Measurements from ENCODE around the gene CAMK1. TPM values are rescaled to one million over a fixed set of nuclear protein-coding genes. Genes with fewer than 3 reads are reported as not detected.
A peak's percentile ranks its signal among the peaks of the same experiment; 100 is the strongest.

CAMK1 gene
- total RNA-seq, 1 donor from 2014 or later: 35.7 TPM

DNA sequence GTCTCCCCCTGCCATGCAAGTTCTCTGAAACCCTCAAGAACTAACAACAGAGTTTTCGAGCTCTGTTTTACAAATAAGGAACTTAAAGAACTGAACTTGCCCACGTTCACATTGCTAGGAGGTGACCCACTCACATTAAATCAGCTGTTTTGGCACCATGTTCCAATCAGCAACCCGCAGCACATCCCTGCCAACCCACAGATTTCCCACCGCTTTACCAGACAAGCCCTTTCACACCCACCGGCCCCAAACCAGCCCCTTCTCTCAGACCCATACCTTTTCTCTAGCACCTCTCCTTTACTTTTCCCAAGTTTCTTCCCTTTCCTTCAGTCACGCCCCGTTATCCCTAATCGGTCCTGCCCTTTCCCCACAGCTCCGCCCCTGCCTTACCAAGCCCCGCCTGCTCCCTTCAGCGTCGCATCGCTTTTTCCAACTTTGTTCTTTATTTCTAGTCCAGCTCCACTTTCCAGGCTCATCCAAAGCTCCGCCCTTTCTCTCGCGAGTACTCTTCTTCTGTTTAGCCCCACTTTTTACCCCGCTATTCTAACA is 39.0 kb downstream of the CAMK1 start:
- no peak for TF ChIP-seq CTCF (IDR thresholded peaks at IDR 0.05)
- Histone ChIP-seq H3K4me1 (peaks cover 29% of the 10 kb centered on the region), H3K27ac (peak overlapping the region; percentile 99), H3K4me3 (peak overlapping the region; percentile 78), H3K27me3 (no peaks in the 10 kb centered on the region), H3K36me3 (peaks cover 18% of the 10 kb centered on the region), H3K9me3 (no peaks in the 10 kb centered on the region)
- ATAC-seq (peak; percentile 62), DNase-seq (no peak)
- intact Hi-C loops (cut with DNase I): no loop called here

GRCh38 chr3:9729419-9729818 is 40.3 kb downstream of the CAMK1 start:
- peaks cover 23% of the 10 kb centered on the region for H3K4me1 ChIP-seq
- intact Hi-C loops (cut with DNase I): no loop called here
- ATAC-seq: no peak
- TF ChIP-seq CTCF (IDR thresholded peaks at IDR 0.05): no peak
- no peak for DNase-seq
- peaks cover 5% of the 10 kb centered on the region for H3K36me3 ChIP-seq
- H3K27me3 ChIP-seq: no peaks in the 10 kb centered on the region
- no peak overlapping the region for H3K27ac ChIP-seq
- H3K4me3 ChIP-seq: no peak overlapping the region
- H3K9me3 ChIP-seq: no peaks in the 10 kb centered on the region

DNA sequence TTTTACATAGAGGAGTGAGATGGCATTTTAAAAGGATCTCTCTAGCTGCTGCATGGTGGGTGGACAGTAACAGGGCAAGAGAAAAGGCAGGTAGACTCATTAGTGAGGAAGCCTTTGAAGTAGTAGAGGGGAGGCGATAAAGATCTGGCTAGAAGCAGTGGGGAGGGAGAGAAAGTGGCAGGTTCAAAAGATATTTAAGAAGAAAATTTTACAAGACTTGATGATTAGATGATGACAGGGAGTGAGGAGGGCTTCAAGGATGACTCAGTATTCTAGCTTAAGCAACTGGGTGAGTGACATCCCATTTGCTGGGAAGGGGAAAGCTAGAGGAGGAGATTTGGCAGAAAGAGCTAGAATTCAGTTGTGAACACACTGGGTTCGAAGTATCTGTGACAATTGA is 42.0 kb downstream of the CAMK1 start:
- Histone ChIP-seq H3K27me3 (no peaks in the 10 kb centered on the region), H3K27ac (no peak overlapping the region), H3K4me1 (peaks cover 13% of the 10 kb centered on the region), H3K9me3 (no peaks in the 10 kb centered on the region), H3K4me3 (no peak overlapping the region), H3K36me3 (no peaks in the 10 kb centered on the region)
- ATAC-seq: no peak
- TF ChIP-seq CTCF (IDR thresholded peaks at IDR 0.05): no peak
- intact Hi-C loops (cut with DNase I): no loop called here
- DNase-seq: no peak

DNA sequence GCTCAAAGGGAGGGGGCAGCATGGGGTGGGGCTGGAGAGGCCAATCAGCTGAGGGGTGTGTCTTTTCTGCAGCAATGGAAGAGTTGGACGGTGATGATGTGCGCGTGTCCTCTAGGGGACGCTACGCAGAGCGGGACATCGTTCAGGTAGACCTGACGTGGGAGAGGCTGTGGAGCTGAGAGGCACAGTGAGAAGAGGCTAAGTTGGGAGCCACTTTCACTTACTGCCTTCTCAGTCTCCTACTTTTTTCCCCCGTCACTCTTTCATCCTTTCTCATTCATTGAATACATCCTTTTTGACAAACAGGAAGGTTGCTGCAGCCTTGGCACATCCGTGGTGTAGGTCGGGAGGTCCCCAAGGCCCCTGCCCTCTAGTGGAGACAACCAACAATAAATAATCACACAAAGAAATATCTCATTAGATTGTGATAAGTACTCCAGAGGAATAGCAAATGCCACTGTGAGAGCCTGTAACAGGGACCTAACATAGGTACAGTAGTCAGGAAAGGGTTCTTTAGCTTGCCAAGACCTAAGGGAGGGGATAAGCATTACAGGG is 42.6 kb downstream of the CAMK1 start:
- Histone ChIP-seq H3K27ac (no peak overlapping the region), H3K36me3 (no peaks in the 10 kb centered on the region), H3K4me1 (peaks cover 8% of the 10 kb centered on the region), H3K4me3 (no peak overlapping the region), H3K27me3 (no peaks in the 10 kb centered on the region), H3K9me3 (no peaks in the 10 kb centered on the region)
- intact Hi-C loops (cut with DNase I): no loop called here
- peak; percentile 21 for TF ChIP-seq CTCF (IDR thresholded peaks at IDR 0.05)
- DNase-seq (no peak), ATAC-seq (no peak)

DNA sequence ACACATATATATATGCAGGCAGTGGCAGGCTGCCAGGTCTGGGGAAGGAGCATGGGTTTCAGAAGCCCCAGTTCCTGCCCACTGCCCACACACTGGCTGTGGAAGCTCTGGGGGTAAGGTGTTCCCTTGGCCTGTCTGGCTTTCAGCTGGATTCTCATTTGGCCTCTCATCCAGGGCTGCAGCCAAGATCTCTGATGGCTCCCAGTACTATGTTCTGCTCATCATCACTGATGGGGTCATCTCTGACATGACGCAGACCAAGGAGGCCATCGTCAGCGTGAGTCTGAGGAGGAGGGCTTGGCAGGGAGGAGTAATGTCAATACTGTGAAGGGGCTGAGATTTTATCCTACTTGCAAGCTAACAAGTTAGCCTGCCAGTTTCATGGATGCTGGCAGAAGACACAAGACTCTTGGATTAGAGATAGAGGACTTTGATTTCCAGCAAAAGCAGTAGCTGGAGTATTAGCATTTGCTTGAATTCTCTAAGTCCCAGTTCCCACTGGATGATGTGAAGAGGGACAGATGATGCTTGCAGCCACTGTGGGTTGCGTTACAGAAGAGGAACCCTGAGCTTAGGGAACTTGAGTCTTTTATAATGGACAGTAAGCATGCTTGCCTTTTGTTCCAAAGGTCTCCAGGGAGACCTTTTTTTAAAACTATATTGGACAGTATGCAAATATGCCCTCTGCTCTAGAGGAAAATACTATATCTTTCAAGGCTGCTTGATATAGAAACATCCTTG is 43.8 kb downstream of the CAMK1 start:
- no peaks in the 10 kb centered on the region for H3K36me3 ChIP-seq
- no peak for DNase-seq
- H3K9me3 ChIP-seq: no peaks in the 10 kb centered on the region
- intact Hi-C loops (cut with DNase I): no loop called here
- H3K27me3 ChIP-seq: no peaks in the 10 kb centered on the region
- peaks cover 8% of the 10 kb centered on the region for H3K4me1 ChIP-seq
- no peak for TF ChIP-seq CTCF (IDR thresholded peaks at IDR 0.05)
- H3K4me3 ChIP-seq: no peak overlapping the region
- ATAC-seq: no peak
- no peak overlapping the region for H3K27ac ChIP-seq

Measured in upper lobe of right lung (tissue), 1 donor.